ENCODE data around the gene NR0B2.
"Not testable (repeated sequence)": the region's sequence is repeated elsewhere in the genome, so short reads cannot be mapped to it uniquely, and the experiment has no call there.

The NR0B2 gene

GRCh38 chr1:26888231-26888630 lies 25.5 kb downstream of the NR0B2 start:
- no peak for DNase-seq

GRCh38 chr1:26887125-26887524 lies 26.6 kb downstream of the NR0B2 start:
- DNase-seq, result no peak

GRCh38 chr1:26882696-26883463 lies 30.9 kb downstream of the NR0B2 start:
- no peak for DNase-seq

- DNase-seq, result not testable (repeated sequence)
Measured at GRCh38 chr1:26881611-26882010, 32.2 kb downstream of the NR0B2 start.

GRCh38 chr1:26879793-26880192 lies 34.0 kb downstream of the NR0B2 start:
- no peak for DNase-seq

GRCh38 chr1:26877326-26877725 lies 36.4 kb downstream of the NR0B2 start:
- DNase-seq, result no peak

GRCh38 chr1:26874896-26875295 lies 38.9 kb downstream of the NR0B2 start:
- DNase-seq, result no peak

GRCh38 chr1:26873097-26873496 lies 40.7 kb downstream of the NR0B2 start:
- not testable (repeated sequence) for DNase-seq

GRCh38 chr1:26864610-26865480 lies 48.9 kb downstream of the NR0B2 start:
- DNase-seq, result peak; percentile 99

- DNase-seq, result no peak
Measured at GRCh38 chr1:26863685-26864077, 50.1 kb downstream of the NR0B2 start.

- DNase-seq, result no peak
Measured at GRCh38 chr1:26862781-26863684, 50.7 kb downstream of the NR0B2 start, which contains the start of gene SFN. TSS of gene SFN (plus strand) at chr1:26863149. CDS start at chr1:26863213, 64 bp downstream.

GRCh38 chr1:26861889-26862378 lies 51.8 kb downstream of the NR0B2 start:
- DNase-seq, result no peak
